GM21367 (cell line): Measurements from ENCODE around the gene FAM83D.
"Not testable (repeated sequence)": the region's sequence is repeated elsewhere in the genome, so short reads cannot be mapped to it uniquely, and the experiment has no call there.

Experiments
- ATAC-seq: cut with Tn5 transposase; IDR thresholded peaks from one replicate; pipeline ENCODE4 v1.9.1; 2021; ENCODE audit not compliant: unreplicated experiment

The FAM83D gene

DNA sequence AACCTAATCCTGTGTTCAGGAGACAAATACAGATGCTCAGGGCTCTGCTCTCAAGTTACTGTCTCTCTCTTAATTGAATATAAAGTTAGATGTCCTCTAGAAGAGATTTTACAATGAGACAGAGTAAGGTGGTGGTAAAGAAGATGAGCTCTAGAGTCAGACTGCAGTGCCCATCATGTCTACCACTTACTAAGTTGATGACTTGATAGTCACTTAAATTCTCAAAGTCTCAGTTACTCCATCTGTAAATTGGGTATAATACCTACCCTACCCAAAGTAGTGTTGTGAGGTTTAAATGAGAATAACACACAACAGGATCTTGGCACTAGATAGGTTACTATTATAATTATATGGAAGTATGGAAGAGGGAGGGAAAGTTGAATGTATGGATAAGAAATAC, 37.5 kb downstream of the FAM83D start:
- no peak for ATAC-seq

- no peak for ATAC-seq
These were observed 39.0 kb downstream of the FAM83D start for GRCh38 chr20:38965264-38965663.

DNA sequence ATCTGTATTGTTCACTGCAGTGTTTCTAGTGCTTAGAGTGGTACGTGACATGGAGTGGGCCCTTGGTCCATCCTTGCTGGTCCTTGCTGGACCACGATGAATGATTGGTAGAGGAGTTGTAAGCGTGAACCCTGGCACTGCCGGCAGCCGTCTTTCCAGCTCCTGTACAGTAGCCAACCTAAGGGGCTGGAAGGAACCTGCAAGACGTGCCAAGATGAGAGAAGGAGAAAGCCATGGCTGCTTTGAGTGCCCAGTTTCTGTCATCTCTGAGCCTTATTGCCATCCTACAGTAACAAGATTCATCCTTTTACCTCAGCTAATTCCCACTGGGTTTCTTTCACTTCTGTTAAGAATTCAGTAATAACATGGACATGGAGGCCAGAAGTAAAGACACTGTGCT, 41.9 kb downstream of the FAM83D start:
- no peak for ATAC-seq

DNA sequence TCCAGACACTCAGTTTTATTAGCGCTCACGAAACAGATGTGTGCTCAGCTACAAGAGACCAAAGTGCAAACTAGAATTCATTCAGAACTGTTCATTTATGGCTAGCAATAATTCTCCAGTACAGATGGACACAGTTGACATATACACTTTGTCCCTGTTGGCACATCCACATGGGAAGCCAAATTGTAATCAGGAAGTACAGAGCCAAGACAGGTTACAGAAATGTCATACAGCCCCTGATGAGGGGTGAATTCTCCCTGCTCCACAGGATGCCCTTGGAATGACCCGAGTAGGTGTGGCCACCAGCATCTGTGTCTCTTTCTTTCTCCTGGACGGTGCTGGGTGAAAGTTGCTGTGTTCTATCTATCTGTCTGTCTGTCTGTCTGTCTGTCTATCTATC, 43.5 kb downstream of the FAM83D start:
- ATAC-seq: no peak

DNA sequence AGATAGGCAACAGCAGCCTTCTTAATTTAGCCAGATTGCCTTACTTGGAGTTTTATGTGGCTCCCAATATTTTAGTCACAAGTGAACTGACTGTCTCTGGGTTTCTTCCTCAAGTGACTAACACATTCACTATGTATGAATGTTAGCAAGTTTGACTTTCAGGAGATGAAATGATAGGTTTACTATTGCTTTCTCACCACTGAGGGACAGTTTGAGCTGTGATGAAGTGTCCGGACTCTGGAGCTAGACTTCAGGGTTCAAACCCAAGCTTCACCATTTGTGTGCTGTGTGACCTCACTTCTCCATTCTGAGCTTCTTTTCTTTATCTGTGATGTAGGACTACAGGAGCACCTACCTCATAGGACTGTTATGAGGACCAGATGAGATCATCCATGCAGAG, 44.1 kb downstream of the FAM83D start:
- ATAC-seq: no peak

- no peak for ATAC-seq
These were observed 46.9 kb downstream of the FAM83D start for GRCh38 chr20:38973107-38973506.

GRCh38 chr20:38973645-38974044, 47.4 kb downstream of the FAM83D start:
- no peak for ATAC-seq

- no peak for ATAC-seq
These were observed 49.4 kb downstream of the FAM83D start for GRCh38 chr20:38975539-38976120.

DNA sequence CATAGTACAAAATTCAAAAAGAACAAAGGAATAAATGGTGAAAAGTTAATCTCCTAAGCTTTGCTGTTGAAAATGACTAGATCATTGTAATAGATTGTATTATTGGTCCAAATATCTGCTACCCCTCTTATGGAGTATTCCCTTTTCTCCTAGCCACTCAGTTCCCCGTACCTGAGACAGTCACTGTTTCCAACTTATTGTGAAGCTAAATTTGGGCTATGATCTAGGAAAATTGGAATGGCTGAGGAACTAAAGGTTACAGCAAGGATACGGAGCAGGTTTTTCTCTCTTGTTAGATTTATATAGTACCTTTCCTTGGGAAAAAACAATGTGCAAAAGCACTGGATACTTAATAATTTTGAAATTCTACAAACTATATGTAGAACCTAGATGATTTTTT, 53.2 kb downstream of the FAM83D start:
- ATAC-seq: no peak

GRCh38 chr20:38979842-38980241, 53.6 kb downstream of the FAM83D start:
- no peak for ATAC-seq

- ATAC-seq: no peak
These were observed 56.1 kb downstream of the FAM83D start for GRCh38 chr20:38982291-38982690.

DNA sequence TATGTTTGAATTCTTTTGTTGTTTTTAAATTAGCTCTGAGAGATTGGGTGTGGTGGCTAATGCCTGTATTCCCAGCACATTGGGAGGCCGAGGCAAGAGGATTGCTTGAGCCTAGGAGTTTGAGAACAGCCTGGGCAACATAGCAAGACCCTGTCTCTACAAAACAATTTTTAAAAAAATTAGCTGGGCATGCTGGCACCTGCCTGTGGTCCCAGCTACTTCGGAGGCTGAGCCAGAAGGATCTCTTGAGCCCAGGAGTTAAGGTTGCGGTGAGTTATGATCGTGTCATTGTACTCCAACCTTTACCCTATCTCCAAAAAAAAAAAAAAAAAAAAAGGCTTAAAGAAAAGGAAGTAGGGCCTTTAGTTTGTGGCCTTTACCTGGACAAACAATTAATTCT, 58.8 kb downstream of the FAM83D start:
- no peak for ATAC-seq

GRCh38 chr20:38985603-38986170, 59.5 kb downstream of the FAM83D start:
- no peak for ATAC-seq

DNA sequence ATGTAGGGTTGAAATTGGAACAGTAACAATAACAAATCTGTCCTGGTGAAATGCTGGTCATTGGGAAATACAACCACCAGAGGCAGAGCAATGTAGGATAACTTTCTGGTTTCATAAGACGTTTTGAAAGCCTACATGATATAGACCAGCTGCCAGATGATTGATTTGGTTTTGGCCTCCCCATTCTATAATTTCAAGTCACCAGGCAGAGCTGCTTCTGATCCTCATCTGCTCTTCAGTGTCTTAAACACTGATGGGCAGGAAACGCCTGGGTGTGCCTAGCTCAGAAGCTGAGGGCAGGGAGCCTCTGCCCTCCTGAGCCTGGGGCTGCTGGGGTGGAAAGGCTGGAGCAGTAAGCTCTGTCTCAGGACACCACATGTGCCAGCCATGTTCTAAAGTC, 60.4 kb downstream of the FAM83D start:
- ATAC-seq: no peak

DNA sequence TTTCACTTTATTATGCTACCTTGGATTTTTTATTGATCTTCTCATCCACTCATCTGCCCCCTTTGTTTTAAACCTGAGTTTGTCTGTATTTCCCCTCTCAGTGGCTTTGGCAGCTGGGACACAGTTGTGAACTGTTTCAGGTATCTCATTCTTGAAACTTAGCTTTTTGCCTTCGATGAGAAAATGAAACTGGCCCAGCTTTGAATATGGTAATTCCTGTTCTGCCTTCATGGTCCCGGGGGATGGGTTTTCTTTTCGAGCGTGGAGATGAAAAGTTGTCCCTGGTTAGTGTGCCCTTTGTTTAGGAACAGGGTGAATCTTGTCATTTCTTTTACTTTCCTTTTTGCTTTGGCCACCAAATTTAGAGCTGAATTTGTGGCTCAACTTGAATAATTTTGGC, 61.6 kb downstream of the FAM83D start:
- ATAC-seq: peak; percentile 75

DNA sequence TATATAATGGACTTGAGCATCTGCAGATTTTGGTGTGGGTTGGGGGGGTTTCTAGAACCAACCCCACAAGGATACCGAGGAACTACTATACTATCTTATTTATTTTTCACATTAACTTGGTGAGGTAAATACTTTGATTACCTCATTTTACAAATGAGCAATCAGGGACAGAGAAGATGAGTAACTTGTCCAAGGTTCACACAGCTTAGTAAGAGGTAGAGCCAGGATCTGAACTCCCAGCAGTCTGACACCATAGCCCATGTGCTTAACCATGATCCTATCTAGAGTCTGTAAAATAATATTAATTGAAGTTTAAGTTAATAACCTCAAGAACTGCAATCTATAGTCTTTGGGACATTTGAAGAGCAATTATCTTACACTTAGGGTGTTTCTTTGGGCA, 64.5 kb downstream of the FAM83D start:
- ATAC-seq: no peak

DNA sequence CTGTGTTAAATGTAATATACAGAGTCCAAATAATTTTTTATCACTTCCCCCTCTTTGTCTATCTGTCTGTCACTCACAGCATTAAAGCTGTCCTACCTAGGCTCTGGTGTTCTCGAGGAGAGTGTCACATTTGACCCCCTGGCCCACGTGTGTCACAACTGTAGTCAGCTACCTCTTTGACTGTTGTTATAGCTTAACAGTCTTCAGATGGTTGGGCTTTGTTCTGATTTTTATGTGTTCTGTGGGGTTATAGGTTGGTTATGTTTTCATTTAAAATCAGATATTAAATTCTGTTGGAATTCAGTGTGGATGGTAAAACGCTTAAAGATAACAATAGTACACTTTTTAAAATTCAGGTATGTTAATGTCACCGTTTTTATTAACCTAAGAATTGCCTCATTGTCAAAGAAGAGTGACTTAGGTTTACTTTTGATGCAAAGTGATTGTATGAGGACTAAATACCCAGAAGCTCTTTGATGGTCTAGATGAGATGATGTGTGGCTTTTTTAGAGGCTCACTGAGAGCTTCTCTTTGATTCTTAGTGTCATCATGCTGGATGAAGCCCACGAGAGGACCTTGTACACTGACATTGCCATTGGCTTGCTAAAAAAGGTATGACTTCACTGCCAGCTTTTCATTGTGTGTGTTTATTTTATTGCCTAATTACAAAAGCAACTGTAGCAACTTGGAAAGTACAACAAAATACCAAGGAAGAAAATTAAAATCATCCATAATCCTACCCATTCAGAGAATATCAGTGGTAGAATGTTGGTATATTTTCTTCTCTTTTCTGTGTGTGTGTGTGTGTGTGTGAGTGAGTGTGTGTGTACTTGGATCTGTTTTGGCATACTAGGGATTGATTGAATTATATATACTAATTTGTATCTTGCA, 65.8 kb downstream of the FAM83D start:
- ATAC-seq: no peak

DNA sequence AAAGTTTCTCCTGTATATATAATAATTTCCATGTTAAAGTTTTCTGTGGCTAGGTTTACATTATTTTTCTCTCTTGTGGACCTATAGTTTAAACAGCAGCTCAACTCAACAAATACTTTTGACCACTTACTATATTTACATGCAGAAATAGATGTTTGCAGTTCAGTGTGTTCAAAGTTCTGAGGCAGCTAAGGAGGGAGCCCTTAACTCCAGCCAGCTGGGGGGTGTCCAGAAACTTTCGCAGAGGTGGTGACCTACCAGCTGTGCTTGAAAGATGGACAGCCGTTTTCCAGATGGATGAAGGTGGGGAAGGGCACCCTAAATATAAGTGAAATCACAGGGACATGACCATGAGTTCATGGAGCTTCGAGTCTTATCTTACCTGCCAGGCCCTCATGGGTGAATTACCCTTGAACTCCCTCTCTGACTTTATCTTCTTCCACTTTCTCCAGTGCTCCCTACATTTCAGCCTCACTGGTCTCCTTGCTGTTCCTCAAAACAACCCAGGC, 69.4 kb downstream of the FAM83D start:
- no peak for ATAC-seq

GRCh38 chr20:38996866-38997265, 70.6 kb downstream of the FAM83D start:
- not testable (repeated sequence) for ATAC-seq

- peak; percentile 78 for ATAC-seq
These were observed 71.4 kb downstream of the FAM83D start for GRCh38 chr20:38997622-38998021.

DNA sequence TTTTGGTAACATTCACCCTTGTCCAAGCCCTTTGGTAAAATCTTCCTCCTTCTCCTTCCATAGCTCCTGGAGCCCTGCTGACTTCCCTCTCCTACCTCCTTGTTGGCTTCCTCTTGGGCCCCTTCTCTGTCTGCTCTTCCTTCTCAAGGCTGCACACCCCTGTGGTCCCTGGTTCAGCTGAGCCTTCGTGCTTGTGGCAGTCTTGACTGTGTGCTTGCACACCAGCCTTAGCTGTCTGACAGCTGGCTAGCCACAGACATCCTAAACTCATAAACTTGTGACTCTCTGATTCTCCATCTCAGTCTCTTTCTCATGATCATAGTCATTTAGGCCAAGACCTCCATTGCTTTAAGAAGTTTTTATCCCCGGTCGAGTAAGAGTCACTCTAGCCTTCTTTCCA, 73.0 kb downstream of the FAM83D start:
- no peak for ATAC-seq
